ENCODE measurements around the gene FIZ1.

The FIZ1 gene

DNA sequence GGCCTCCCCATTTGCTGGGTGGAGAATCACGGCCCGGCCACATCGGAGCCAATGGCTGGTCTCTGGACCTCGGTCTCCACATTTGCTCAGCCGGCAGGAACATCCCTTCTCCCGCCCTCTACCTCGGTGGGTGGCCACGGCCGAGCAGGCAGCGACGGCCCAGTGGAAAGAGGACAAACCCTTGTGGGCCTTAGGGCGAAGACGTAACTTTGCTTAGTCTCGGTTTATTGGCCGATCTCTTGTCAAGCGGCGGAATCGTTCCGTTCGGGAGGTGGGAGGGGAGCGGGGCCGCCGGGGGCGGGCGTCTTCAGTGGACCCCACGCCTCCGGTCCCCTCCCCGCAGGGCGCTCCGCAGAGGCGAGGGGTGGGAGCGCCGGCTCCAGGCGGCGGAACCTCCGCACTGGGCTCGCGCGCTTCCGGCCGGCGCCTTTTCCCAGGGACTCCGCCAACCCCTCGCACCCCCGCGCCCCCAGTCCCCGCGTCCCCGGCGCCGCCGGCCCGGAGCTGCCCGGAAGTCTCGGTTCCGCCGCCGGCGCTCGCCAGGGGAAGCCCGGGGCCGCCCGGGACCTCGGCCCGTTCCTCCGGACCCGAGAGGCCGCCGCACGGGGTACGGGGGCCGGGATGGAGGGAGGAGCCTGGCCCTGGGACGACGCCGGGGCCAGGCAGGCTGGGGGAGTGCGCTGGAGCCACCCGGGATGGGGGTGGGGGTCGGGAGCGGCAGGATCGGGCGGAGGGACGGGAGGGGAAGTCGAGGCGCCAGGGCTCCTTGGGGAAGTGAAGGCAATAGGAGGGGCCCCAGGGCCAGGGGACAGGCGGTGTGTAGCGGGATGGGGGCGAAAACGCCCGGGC lies 41.5 kb upstream of the FIZ1 start, which contains the start of gene ZNF580:
ZNF580 (plus strand) TSS at position 426 of the 849 bp plus-strand sequence. CDS start 1,507 bp downstream, outside the sequence.
- peaks cover 72% of the 10 kb centered on the region for H3K4me1 Mint-ChIP-seq
- peaks cover 44% of the 10 kb centered on the region for H3K36me3 Mint-ChIP-seq
- peak within 1 kb of the TSS; percentile 88 for H3K4me3 Mint-ChIP-seq
- peak within 1 kb of the TSS; percentile 98 for H3K27ac Mint-ChIP-seq
- H3K27me3 Mint-ChIP-seq: no peaks in the 10 kb centered on the region
- ATAC-seq: peak; percentile 37
- no peaks in the 10 kb centered on the region for H3K9me3 Mint-ChIP-seq

DNA sequence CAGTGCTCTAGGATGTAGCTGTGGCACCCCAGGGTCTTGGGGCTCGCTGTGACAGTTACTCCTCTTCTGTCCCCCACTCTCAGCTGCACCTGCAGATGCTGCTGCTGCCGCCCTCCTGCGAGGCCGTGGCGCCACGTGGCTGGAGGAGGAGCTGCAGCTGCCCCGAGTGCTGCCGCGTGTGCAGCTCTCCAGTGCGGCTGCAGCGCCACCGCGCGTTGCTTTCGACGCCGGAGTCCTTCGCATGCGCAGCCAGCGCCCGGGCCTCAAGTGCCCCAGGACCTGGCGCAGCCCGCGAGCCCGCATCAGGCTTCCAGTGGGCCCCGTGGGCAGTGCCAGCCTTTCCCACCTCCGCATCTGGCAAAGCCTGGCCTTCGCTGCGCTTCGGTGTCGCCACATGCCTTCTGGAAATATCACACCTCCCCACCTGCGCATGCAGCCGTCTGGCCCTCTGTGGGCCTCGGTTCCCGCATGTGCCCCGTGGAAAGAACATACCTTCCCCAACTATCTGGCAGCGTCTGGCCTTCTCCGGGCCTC lies 40.8 kb upstream of the FIZ1 start:
- peak; percentile 6 for ATAC-seq
- H3K4me3 Mint-ChIP-seq: peak overlapping the region; percentile 72
- H3K27ac Mint-ChIP-seq: peak overlapping the region; percentile 98
- peaks cover 73% of the 10 kb centered on the region for H3K4me1 Mint-ChIP-seq
- no peaks in the 10 kb centered on the region for H3K9me3 Mint-ChIP-seq
- H3K27me3 Mint-ChIP-seq: no peaks in the 10 kb centered on the region
- peaks cover 45% of the 10 kb centered on the region for H3K36me3 Mint-ChIP-seq

DNA sequence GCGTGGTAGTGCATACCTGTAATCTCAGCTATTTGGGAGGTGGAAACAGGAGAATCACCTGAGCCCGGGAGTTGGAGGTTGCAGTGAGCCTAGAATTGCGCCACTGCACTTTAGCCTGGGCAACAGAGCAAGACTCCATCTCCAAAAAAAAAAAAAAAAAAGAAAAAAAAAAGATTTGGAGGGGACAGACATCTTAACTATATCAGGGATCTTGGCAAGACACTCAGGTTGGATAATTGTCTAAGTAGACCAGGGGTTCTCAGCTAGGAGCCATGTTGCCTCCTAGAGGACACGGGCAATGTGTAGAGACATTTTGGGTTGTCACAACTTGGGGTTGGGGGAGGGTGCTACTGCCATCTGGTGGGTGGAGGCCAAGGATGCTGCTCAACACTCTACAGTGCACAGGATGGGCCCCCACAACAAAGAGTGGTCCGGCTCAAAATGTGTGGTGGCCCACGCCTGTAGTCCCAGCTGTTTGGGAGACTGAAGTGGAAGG lies 39.6 kb upstream of the FIZ1 start:
- Mint-ChIP-seq H3K9me3 (no peaks in the 10 kb centered on the region), H3K36me3 (peaks cover 44% of the 10 kb centered on the region), H3K4me3 (no peak overlapping the region), H3K4me1 (peaks cover 66% of the 10 kb centered on the region), H3K27me3 (no peaks in the 10 kb centered on the region), H3K27ac (no peak overlapping the region)
- no peak for ATAC-seq

DNA sequence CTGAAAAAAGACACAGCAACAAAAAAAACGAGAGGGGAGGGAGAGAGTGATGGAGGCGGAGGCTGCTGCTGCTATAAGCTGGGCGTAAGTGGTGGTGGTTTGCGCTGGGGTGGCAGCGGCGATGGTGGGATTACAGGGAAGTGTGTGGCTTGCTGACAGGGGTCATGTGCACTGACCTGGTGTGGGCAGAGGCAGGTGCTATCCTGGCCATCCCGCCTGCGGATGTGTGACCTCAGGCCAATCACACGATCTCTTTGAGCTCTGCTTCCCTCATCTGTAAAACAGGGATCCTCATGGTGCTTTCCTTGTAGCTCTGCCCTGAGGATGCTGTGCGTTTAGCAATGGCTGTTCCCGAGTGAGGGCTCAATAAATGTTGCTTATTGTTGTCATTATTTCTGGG lies 38.2 kb upstream of the FIZ1 start:
- Mint-ChIP-seq H3K9me3 (no peaks in the 10 kb centered on the region), H3K27ac (peak overlapping the region; percentile 100), H3K27me3 (no peaks in the 10 kb centered on the region), H3K4me3 (peak overlapping the region; percentile 3), H3K4me1 (peaks cover 58% of the 10 kb centered on the region), H3K36me3 (peaks cover 38% of the 10 kb centered on the region)
- ATAC-seq: no peak

DNA sequence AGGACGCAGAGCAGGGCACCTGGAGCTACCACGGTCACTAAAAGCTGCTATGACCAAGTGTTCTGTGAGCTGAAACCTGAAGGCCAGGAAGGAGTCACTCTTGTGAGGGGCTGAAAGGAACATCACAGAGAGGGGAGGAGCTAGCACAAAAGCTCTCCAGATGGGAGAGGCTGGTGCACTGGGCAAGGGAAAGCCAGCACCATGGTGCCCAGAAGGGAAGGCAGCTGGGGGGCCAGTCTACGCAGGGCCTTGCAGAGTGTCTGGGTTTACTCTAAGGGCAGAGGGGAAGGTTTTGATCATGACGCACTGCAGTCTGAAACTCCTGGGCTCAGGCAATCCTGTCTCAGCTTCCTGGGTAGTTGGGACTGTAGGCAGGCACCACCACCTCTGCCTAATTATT lies 37.4 kb upstream of the FIZ1 start:
- Mint-ChIP-seq H3K27me3 (no peaks in the 10 kb centered on the region), H3K4me1 (peaks cover 60% of the 10 kb centered on the region), H3K4me3 (peak overlapping the region; percentile 99), H3K9me3 (no peaks in the 10 kb centered on the region), H3K36me3 (peaks cover 38% of the 10 kb centered on the region), H3K27ac (peak overlapping the region; percentile 100)
- no peak for ATAC-seq

DNA sequence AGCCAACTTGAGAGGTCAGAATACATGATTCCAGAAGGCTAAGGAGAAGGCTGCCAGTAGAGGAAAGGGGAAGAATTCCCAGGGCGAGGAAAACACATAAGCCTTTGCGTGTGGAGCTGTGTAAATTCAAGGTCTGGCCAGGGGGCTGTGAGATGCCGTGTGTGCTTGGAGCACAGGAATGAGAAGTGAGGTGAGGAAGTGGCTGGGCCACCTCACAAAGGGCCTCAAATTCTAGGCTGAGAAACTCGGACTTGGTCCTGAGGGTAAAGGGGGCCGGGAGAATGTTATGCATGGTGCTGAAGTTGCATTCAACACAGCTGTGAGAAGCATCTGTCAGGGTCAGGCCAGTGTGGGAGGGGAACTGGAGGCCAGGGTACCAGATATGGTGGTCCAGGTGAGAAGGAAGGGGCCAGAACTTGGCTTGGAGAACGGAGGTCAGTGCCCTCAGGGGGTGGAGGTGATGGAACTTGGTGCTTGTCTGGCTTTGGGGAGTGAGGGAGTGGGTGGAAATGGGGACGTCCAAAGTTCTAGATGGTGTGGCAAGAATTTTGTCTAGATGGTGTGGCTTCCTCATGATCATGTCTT lies 36.6 kb upstream of the FIZ1 start:
- H3K27me3 Mint-ChIP-seq: no peaks in the 10 kb centered on the region
- no peak for ATAC-seq
- peaks cover 38% of the 10 kb centered on the region for H3K36me3 Mint-ChIP-seq
- H3K4me3 Mint-ChIP-seq: peak overlapping the region; percentile 99
- H3K27ac Mint-ChIP-seq: peak overlapping the region; percentile 100
- peaks cover 59% of the 10 kb centered on the region for H3K4me1 Mint-ChIP-seq
- H3K9me3 Mint-ChIP-seq: no peaks in the 10 kb centered on the region

DNA sequence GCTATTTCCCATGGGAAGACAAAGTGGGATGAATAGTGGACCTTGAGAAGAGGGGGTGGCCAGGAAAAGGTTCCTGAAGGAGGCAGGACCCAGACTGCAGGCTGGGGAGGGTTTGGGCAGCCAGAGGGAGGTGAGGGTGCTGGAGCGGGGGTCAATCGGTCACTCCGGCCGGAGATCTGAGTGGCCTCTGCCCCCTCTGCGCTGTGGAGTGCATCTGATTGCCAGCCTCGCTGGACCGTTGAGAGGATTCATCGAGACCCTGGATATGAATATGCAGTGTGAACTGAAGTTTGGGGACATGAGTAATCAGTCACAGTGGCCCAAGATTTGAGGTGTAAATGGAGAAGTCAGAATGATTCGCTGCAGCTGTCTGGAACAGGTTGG lies 36.0 kb upstream of the FIZ1 start:
- peaks cover 56% of the 10 kb centered on the region for H3K4me1 Mint-ChIP-seq
- peak overlapping the region; percentile 99 for H3K4me3 Mint-ChIP-seq
- ATAC-seq: peak; percentile 35
- no peaks in the 10 kb centered on the region for H3K27me3 Mint-ChIP-seq
- peak overlapping the region; percentile 100 for H3K27ac Mint-ChIP-seq
- no peaks in the 10 kb centered on the region for H3K9me3 Mint-ChIP-seq
- peaks cover 38% of the 10 kb centered on the region for H3K36me3 Mint-ChIP-seq

DNA sequence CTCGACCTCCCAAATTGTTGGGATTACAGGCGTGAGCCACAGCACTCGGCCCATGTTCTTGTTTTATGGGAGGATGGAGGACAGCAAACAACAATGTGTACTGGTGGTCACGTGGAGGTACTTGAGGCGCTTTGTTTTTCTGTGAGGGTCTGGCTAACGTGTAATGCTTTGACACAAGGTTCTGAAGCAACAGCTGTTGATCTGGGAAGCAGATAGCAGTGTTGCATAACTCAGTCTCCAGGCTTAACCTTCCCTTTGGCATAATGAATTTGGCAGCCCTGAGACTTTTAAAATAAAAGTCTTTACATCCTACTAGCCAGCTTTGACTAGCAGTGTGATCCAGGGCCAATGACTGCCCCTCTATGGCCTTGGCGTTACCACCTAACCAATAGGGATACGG lies 34.5 kb upstream of the FIZ1 start:
- peak overlapping the region; percentile 100 for H3K27ac Mint-ChIP-seq

DNA sequence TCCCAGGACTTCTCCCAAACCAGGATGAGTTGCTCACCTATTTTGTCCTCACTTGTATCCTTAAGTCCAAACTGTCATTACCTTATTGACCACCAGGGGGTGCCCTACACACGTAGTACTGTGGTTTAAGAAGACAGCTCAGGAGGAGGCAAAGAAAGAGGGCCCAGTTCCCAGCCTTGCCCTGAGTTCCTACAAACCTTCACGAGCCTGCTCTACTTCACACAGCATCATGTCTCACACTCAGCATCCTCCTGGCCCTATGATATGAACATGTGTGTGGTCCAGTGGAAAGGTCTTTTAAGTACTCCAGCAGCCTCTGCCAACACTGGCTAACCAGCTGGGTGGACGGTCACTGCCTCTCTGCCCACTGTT lies 33.1 kb upstream of the FIZ1 start:
- Mint-ChIP-seq H3K4me1 (peaks cover 44% of the 10 kb centered on the region), H3K36me3 (peaks cover 25% of the 10 kb centered on the region), H3K27ac (peak overlapping the region; percentile 75), H3K4me3 (no peak overlapping the region), H3K9me3 (no peaks in the 10 kb centered on the region), H3K27me3 (no peaks in the 10 kb centered on the region)
- peak; percentile 68 for ATAC-seq

More for the DNA sequence above, 34.5 kb upstream of the FIZ1 start:
- H3K4me1 Mint-ChIP-seq: peaks cover 52% of the 10 kb centered on the region
- H3K9me3 Mint-ChIP-seq: no peaks in the 10 kb centered on the region
- no peaks in the 10 kb centered on the region for H3K27me3 Mint-ChIP-seq
- peaks cover 35% of the 10 kb centered on the region for H3K36me3 Mint-ChIP-seq
- no peak overlapping the region for H3K4me3 Mint-ChIP-seq
- ATAC-seq: no peak

DNA sequence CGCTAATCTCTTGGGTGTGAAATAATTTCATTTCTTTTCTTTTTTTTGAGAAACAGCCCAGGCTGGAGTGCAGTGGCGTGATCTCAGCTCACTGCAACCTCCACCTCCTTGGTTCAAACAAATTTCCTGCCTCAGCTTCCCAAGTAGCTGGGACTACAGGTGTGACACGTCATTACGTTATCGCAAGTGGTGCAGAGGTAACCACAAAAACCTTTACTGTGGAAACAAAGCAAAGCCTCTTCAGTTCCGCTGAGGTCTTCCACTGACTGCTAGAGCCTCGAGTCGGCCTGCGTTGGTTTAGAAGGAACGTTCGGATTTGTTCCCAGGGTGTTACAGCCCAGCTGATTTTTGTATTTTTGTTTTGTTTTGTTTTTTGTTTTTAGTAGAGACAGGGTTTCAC lies 27.0 kb upstream of the FIZ1 start:
- Mint-ChIP-seq H3K36me3 (no peaks in the 10 kb centered on the region), H3K9me3 (no peaks in the 10 kb centered on the region), H3K27me3 (no peaks in the 10 kb centered on the region), H3K4me3 (no peak overlapping the region), H3K27ac (no peak overlapping the region), H3K4me1 (peaks cover 19% of the 10 kb centered on the region)
- ATAC-seq: no peak

DNA sequence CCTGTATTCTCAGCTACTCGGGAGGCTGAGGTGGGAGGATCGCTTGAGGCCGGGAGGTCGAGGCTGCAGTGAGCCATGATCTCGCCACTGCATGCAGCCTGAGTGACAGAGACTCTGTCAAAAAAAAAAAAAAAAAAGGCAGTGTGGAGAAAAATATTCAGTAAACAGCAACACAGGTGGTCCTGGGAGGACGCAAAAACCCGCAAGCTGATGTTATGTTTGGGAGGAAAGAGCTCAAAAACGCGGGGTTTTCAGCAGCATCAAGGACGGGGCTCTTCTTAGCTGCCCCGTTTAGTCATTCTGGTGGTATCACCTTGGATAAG lies 25.6 kb upstream of the FIZ1 start:
- H3K27me3 Mint-ChIP-seq: no peaks in the 10 kb centered on the region
- peak overlapping the region; percentile 95 for H3K4me3 Mint-ChIP-seq
- peaks cover 17% of the 10 kb centered on the region for H3K4me1 Mint-ChIP-seq
- no peak for ATAC-seq
- H3K27ac Mint-ChIP-seq: peak overlapping the region; percentile 94
- H3K36me3 Mint-ChIP-seq: peaks cover 7% of the 10 kb centered on the region
- no peaks in the 10 kb centered on the region for H3K9me3 Mint-ChIP-seq

DNA sequence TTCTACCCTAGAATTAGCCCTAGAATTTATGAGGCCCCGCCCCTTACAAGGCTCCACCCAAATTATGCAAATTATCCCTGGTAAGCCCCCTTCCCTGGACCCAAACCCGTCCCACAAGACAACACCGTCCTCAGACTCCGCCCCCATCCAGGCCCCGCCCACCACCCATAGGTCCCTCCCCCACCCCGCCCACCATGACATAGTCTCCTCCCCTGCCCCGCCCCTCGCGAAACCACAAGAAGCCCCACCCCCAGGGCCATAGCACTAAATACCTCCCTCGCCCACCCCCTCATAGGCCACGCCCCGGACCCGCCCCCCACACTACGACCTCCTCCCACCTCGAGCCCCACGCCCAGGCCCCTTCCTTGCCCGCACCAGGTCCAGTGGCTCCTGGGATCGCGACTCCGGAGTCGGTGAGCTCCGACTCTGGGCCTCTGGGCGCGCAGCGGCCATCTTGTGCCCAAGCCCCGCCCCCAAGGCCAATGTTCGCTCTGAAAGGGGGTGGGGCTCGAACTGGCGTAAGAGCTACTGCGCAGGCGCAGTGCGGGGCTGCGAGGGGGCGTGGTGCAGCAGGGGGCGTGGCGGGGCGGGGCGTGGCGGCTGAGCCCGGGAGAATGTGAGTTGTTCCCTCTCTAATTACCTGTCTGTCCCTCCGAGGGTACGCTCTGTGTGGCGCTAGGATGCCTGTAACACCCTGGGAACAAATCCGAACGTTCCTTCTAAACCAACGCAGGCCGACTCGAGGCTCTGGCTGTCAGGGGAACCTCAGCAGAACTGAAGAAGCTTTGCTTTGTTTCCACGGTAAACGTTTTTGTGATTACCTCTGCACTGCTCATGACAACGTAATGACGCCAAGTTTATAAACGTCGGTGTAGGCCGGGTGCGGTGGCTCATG lies 25.0 kb upstream of the FIZ1 start, which contains the start of gene ZNF784:
ZNF784 (minus strand) TSS at position 458 of the 895 bp plus-strand sequence; CDS start at position 453, 5 bp downstream.
- Mint-ChIP-seq H3K9me3 (no peaks in the 10 kb centered on the region), H3K36me3 (peaks cover 7% of the 10 kb centered on the region), H3K4me1 (peaks cover 17% of the 10 kb centered on the region), H3K27me3 (no peaks in the 10 kb centered on the region), H3K27ac (peak within 1 kb of the TSS; percentile 94), H3K4me3 (peak within 1 kb of the TSS; percentile 95)
- ATAC-seq: peak; percentile 88

DNA sequence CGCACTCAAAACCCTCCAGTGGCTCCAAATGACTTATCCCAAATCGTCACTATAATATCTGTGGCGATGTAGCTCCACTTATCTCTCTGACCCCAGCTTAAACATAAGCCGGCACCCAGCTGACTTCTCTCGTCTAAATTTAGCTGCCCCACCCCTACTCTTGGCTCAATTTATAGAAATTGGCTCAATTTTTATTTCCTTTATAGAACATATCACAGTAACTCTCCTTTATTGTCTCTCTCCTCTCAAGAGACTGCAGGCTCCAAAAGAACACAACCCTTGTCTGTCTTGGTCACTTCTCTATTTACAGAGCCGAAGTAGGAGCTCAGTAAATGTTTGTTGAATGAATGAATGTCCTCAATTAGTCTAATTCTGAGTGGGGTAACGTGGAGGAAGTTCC lies 24.2 kb upstream of the FIZ1 start:
- Mint-ChIP-seq H3K4me1 (peaks cover 17% of the 10 kb centered on the region), H3K36me3 (peaks cover 7% of the 10 kb centered on the region), H3K4me3 (peak overlapping the region; percentile 95), H3K9me3 (no peaks in the 10 kb centered on the region), H3K27ac (peak overlapping the region; percentile 94), H3K27me3 (no peaks in the 10 kb centered on the region)
- ATAC-seq: no peak

DNA sequence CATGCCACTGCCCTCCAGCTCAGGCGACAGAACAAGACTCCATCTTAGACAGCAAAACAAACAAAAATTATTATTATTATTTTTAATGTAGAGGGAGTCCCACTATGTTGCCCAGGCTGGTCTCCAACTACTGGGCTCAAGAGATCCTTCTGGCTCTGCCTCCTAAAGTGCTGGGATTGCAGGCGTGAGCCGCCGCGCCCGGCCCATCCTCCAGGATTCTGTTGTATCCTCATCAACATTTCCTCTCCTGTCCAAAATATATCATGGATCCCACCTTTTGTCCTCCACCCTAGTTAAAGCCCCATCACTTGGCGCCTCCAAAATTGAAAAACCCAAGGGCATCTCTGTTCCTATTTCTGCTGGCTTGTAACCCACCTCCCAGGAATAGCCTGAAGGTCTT lies 23.8 kb upstream of the FIZ1 start:
- no peaks in the 10 kb centered on the region for H3K9me3 Mint-ChIP-seq
- peaks cover 17% of the 10 kb centered on the region for H3K4me1 Mint-ChIP-seq
- no peaks in the 10 kb centered on the region for H3K27me3 Mint-ChIP-seq
- no peak overlapping the region for H3K27ac Mint-ChIP-seq
- ATAC-seq: no peak
- peaks cover 7% of the 10 kb centered on the region for H3K36me3 Mint-ChIP-seq
- no peak overlapping the region for H3K4me3 Mint-ChIP-seq
